A204.1 (cell line): ENCODE results near the gene SORCS1.
"Not testable (repeated sequence)": the region's sequence is repeated elsewhere in the genome, so short reads cannot be mapped to it uniquely, and the experiment has no call there.

ENCODE experiments used
- FAIRE-seq: peaks from 2 replicates; lab custom pipeline; 2012; peaks lifted over from hg19 to GRCh38; lab: Jason Lieb, UNC

Gene SORCS1

DNA sequence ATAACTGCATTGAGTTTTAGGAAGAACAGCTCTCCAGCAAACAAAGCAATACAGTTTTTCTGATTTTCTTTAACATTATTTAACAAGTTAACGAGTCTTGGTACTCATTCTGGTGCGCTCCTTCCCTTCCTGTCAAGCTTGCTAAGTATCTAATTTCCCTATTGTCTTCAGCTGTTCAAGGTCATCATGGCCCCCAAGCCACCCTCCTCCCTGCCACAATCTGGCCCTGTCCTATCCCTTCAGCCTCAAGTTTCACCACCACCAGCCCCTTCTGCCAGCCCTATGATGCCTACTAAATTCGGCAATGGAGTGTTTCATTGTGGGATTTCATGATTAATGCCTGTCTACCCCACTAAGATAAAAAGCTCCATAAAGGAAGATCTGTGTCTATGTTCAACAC lies 121.0 kb downstream of the SORCS1 start:
- no peak for FAIRE-seq

DNA sequence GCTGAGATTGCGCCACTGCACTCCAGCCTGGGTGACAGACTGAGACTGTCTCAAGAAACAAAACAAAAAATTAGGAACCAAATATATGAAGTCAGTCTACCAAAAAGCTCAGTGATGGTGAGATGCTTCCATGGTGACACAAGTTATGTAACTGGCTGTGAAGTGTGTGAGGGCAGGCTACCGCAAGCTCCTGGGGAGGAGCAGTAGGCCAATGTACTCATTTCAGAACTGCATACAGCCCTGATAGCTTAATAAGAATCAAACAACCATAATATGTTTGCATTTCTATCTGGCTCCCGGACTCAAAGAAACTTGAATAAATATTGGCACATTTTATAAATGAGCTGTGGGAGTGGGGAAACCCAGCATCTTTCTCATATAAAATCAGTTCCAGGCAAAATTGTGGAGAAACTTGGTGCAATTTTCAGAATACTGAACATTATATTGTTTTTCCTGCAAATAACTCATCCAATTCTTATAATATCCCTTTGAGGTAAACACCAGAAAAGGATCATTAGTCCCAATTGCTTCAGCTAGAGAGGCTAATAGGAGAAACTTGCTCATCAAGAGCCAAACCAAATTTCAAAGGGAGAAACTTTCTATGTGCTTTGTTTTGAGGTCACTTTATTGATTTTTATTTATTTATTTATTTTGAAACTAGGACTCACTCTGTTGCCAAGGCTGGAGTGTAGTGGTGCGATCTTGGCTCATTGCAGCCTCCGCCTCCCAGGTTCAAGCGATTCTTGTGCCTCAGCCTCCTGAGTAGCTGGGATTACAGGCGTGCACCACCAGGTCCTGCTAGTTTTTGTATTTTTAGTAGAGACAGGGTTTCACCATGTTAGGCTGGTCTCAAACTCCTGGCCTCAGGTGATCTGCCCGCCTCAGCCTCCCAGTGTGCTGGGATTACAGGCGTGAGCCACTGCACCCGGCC lies 127.0 kb downstream of the SORCS1 start:
- no peak for FAIRE-seq

DNA sequence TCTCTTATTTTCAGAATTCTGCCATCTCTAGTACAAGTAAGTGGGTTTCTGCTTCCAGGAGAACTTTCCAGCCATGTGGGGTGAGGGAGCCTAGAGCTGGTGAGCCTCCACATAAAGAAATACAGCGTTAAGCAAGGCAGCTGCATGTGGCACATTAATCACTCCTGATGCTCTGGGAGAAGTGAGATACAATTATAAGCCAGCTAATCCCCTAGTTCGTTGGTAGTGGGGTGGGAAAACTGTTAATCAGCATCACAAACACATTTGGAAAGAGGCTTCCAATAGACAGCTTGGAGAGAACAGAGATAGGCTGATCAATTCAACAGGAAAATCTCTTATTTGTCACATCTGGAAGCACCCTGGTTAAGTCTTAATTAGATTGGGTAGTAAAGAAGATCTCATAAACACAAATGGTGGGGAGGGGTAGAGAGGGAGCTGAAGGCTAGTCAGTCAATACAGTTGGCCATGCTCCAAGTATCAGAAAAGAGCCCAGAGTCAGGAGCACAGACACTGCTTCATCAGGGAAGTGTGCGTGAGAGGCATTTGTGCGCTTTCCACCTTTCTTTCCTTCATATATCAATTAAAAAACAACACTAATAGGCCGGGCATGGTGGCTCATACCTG lies 130.6 kb downstream of the SORCS1 start:
- no peak for FAIRE-seq

GRCh38 chr10:107032700-107033401 lies 131.7 kb downstream of the SORCS1 start:
- FAIRE-seq = no peak

GRCh38 chr10:107031931-107032699 lies 132.4 kb downstream of the SORCS1 start:
- no peak for FAIRE-seq

DNA sequence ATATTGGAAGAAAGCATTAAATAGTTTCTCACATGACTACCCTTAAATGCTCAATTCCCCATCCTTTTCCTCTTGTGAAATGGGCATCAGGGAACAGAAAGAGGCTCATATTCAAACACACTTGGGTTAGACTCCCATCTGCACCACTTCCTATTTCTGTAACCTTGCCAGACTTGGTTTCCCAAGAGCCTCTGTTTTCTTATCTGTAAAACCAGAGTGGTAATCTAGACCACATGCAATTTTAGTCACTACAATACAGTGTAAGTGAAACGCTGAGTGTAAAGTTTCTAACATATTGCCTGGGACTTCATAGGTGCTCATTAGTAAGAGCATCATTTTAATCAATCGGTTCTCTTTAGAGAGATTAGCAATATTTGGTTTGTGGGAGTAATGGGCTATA lies 136.3 kb downstream of the SORCS1 start:
- no peak for FAIRE-seq

- no peak for FAIRE-seq
Measured at GRCh38 chr10:107025676-107026075, 138.8 kb downstream of the SORCS1 start.

DNA sequence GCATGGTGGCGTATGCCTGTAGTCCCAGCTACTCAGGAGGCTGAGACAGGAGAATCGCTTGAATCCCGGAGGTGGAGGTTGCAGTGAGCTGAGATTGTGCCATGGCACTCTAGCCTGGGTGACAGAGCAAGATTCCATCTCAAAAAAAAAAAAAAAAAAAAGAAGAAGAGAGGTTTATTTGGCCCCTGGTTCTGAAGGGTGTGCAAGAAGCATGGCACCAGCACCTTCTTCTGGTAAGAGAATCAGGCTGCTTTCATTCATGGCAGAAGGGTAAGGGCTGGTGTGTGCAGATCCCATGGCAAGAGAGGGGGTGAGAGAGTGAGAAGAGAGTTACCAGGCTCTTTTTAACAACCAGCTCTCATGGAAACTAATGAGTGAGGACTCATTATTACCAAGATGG lies 140.5 kb downstream of the SORCS1 start:
- FAIRE-seq = not testable (repeated sequence)

DNA sequence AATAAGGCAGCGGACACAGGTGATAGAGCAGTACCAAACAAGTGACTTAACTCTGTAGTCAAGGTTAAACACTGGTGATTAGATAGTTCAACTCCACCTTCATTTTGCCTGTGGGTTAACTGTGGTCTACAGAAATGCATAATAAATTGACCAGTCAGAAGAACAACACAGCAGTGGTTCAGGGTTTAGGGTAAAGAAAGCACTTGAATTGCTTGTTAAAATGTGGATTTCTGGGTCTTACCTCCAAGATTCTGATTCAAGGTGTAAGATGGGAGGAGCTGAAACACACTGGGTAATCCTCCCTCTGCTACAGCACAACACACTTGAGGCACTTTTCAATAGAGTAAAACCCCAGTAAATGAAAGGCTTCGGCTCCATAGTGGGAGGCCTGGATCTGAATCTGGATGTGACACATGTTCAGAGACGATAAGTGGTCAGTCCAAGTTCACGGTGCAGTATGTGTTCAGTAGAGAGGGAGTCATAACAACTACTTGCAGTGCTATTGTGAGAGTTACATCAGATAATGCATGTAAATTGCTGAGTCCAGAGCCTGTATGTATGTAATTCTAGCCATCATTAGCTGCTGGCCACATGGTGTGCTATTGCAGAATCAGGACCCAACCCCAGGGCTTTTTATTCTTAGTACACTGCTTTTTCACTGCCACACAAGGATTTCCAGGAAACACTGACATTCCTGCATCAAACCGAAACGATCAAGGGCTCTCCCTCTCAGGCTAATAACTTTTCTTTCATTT lies 141.7 kb downstream of the SORCS1 start:
- no peak for FAIRE-seq

GRCh38 chr10:107019154-107019553 lies 145.4 kb downstream of the SORCS1 start:
- no peak for FAIRE-seq

- FAIRE-seq = no peak
Measured at GRCh38 chr10:107013258-107014006, 151.1 kb downstream of the SORCS1 start.

- no peak for FAIRE-seq
Measured at GRCh38 chr10:107011992-107012391, 152.5 kb downstream of the SORCS1 start.

DNA sequence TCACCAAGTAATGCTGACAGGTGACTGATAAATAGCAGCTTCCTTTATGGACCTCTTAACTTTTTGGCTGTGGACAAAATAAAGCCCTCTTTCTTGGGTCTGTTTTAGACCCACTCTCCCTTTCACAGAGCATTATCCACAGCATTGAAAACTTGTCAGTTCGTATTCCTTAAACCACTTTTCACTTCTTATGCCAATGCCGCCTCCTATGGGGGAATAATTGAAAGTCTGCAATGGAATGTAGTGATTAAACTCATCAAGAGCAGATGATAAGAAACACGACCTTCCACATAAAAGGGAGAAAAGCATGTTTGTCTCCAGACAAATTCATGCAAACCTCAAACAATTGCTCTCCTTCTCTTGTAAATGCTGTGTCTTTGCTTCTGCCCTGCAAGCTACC lies 153.4 kb downstream of the SORCS1 start:
- no peak for FAIRE-seq

DNA sequence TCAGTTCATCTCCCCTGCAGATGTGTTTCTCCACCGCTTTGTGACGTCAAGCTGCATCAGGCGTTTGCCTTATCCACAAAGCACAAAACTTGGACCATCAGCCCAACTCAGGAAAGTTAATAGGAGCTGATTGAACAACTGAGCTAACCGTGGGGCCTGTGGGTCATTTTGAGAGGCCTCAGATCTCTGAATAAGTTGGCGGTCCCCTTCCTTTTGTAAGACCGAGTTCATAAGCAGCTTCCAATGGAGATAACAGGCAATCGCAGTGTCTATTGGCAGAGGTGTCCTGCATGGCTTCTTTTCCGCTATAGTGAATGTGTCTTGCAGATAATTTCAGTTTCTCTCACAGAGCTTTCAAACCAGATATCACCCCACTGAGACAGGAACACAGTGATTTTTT lies 154.0 kb downstream of the SORCS1 start:
- FAIRE-seq = no peak

DNA sequence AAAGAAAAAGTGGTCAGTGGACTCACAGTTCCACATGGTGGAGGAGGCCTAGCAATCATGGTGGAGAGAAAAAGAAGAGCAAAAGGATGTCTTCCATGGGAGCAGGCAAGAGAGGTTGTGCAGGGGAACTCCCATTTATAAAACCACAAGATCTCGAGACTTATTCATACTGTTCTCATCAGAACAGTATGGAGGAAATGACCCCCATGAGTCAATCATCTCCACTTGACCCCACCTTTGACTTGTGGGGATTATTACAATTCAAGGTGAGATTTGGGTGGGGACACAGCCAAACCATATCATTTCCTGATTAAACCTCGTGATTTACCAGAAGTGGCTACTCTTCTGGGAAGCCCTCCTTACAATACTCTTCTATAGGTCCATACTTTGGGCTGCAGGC lies 160.1 kb downstream of the SORCS1 start:
- FAIRE-seq = no peak

GRCh38 chr10:107002068-107002467 lies 162.4 kb downstream of the SORCS1 start:
- FAIRE-seq = no peak

DNA sequence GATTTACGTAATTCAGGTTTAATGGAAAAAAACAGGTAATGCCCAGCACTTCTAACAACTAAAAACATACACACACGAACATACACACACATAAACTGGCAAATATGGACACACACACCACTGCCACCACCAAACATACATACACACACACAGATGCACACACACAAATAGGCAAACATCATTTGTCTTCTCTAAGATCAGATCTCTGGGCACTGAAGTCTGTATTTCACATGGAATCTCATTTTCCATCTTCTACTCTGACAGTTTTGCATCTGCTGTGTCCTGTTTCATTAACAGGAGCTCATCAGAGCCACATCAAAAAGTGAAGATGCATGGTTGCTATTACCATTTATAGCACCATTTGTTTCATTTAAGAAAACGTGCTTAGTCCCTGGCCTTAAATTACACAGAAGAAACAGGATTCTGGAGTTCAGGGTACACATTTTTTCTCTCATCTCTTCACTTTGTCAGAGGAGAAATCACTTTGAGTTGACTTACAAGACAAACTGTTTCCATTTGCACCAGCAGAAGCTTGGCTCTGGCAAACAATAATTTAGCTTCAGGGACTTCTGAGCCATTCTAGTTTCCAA lies 165.3 kb downstream of the SORCS1 start:
- no peak for FAIRE-seq

- FAIRE-seq = no peak
Measured at GRCh38 chr10:106997721-106998120, 166.8 kb downstream of the SORCS1 start.

- no peak for FAIRE-seq
Measured at GRCh38 chr10:106996510-106996909, 168.0 kb downstream of the SORCS1 start.

GRCh38 chr10:106992055-106992454 lies 172.5 kb downstream of the SORCS1 start:
- FAIRE-seq = no peak
